Fibroblast of lung (primary cell): ENCODE measurements around the gene STARD5. TPM values are rescaled to one million over a fixed set of nuclear protein-coding genes. Genes with fewer than 3 reads are reported as not detected.

Experiments used
- DNase-seq, 2 donors: peaks; one replicate each; pipeline versions ENCODE4 v3.0.0 to v3.0.0-alpha.2; 2010; ENCODE audit warnings: low read depth in 2 of 2
- H2AFZ ChIP-seq: 2 replicates; pipeline ENCODE4 v1.5.1; 2012; ENCODE audit warnings: low read length, control low read depth, inconsistent platforms
- H3K27ac ChIP-seq: 2 replicates; pipeline ENCODE4 v1.5.1; 2011; ENCODE audit warnings: low read length, control low read depth; ENCODE audit not compliant: insufficient read depth
- H3K27me3 ChIP-seq: 2 replicates; pipeline ENCODE4 v1.5.1; 2011; ENCODE audit warnings: mild to moderate bottlenecking, low read length; ENCODE audit not compliant: control insufficient read depth, insufficient read depth
- H3K36me3 ChIP-seq: 2 replicates; pipeline ENCODE4 v1.5.1; 2011; ENCODE audit warnings: low read length; ENCODE audit not compliant: control insufficient read depth, insufficient read depth
- H3K4me1 ChIP-seq: 2 replicates; pipeline ENCODE4 v1.5.1; 2011; ENCODE audit warnings: low read length; ENCODE audit not compliant: control insufficient read depth, insufficient read depth; ENCODE audit errors: extremely low read depth
- H3K4me2 ChIP-seq: 2 replicates; pipeline ENCODE4 v1.5.1; 2011; ENCODE audit warnings: low read length, control low read depth; ENCODE audit not compliant: insufficient read depth; ENCODE audit errors: extremely low read depth
- H3K4me3 ChIP-seq, 4 experiments: fragments of 200-600 bp in 1 of 4; sonication (generic) in 1 of 4; replicated peaks in 1 of 4; 2 replicates each; pipeline ENCODE4 v1.5.1; 2011 to 2016; ENCODE audit warnings: low read length in 4 of 4, low read depth in 3 of 4, mild to moderate bottlenecking in 3 of 4, control low read depth in 2 of 4, inconsistent platforms in 1 of 4, mixed read lengths in 1 of 4; ENCODE audit not compliant: insufficient read depth in 1 of 4; ENCODE audit errors: control extremely low read depth in 1 of 4
- H3K79me2 ChIP-seq: 2 replicates; pipeline ENCODE4 v1.5.1; 2012; ENCODE audit warnings: mild to moderate bottlenecking, low read length, inconsistent platforms; ENCODE audit not compliant: control insufficient read depth, insufficient read depth
- H3K9ac ChIP-seq: 2 replicates; pipeline ENCODE4 v1.5.1; 2011; ENCODE audit warnings: mild to moderate bottlenecking, low read length, control low read depth; ENCODE audit not compliant: insufficient read depth
- H3K9me3 ChIP-seq: 2 replicates; pipeline ENCODE4 v1.5.1; 2012; ENCODE audit warnings: low read depth, low read length; ENCODE audit not compliant: control insufficient read depth, insufficient read depth
- H4K20me1 ChIP-seq: 2 replicates; pipeline ENCODE4 v1.5.1; 2011; ENCODE audit warnings: low read length; ENCODE audit not compliant: control insufficient read depth, insufficient read depth; ENCODE audit errors: extremely low read depth
- CTCF ChIP-seq, 2 donors: IDR thresholded peaks in 1 of 2; conservative IDR thresholded peaks in 1 of 2; 1 replicate in 1 of 2; 2 replicates in 1 of 2; pipeline ENCODE4 v1.5.1; 2011 to 2012; ENCODE audit warnings: low read length in 2 of 2, control low read depth in 1 of 2, inconsistent platforms in 1 of 2, low read depth in 1 of 2, mild to moderate bottlenecking in 1 of 2
- EZH2 ChIP-seq: IDR thresholded peaks from 2 replicates; pipeline ENCODE4 v1.5.1; 2012; ENCODE audit warnings: low read length, control low read depth, mild to moderate bottlenecking; ENCODE audit errors: missing control alignments
- polyA plus RNA-seq, 2 donors: library from polyadenylated mRNA; depleted of rRNA in 1 of 2; stranded (reverse) in 1 of 2; unstranded in 1 of 2; fragments of >200 nt; gene quantifications; 2 replicates each; pipeline ENCODE4 v1.2.1, GENCODE V29; 2011 to 2012; ENCODE audit warnings: missing spikeins in 1 of 2
- total RNA-seq: library from RNA; depleted of rRNA; stranded (reverse); fragments of >200 nt; gene quantifications from 2 replicates; pipeline ENCODE4 v1.2.1, GENCODE V29; 2014

Gene STARD5
- total and polyA plus RNA-seq, 2 donors (not counting 1 experiment from before 2014, with no cell fraction given), result 14.9 to 20.1 TPM

DNA sequence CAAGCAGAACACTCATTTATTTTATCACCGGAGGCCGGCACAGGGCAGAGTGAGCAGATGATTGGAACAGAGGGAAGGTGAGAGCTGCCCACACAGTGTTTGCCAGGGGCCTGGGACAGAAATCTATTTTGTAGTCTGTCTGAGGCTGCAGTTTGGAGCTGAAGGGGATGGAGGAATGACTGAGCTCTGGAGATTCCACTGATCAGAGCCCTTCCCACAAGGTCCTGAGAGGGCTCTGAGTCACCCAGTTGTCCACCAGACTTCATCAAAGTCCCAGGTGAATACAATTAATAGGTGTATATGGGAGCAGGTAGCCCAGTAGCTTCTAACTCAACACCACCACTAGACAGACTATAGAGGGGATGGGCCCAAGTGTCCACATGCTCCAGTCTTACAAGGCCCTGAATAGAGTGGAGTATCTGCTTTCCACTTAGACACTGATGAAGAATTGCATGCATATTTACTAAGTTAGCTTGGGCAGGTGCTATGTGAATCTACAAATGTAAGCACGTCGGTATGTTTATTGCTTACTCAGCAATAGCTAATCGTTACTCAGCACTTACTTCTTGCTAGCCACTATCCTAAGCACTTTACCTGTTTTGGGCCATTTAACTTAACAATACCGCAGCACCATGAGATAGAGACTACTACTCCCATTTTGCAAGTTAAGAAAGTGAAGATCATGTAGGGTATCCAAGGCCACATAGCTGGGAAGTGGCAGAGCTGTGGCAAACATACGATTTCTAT lies 2.7 kb upstream of the STARD5 start:
- peaks cover 16% of the 10 kb centered on the region for H3K4me1 ChIP-seq

DNA sequence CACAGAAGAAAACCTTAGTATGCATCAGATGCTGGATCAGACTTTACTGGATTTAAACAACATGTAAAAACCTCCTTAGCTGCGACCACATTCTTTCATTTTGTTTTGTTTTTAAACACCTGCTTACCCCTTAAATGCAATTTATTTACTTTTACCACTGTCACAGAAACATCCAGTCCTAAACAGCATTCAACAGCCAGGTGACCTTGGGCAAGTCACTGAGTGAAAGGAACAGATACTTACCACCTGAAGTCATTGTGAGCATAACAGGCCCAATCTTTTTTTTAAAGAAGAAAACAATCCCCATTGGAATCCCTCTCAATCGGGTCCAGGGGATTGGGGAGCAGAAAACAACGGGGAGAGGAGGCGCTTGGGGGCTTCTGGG lies 390 bp downstream of the STARD5 start:
- Histone ChIP-seq H3K27me3 (no peaks in the 10 kb centered on the region), H3K4me3 (peak overlapping the region; percentile 73 to 95 (median 80)), H3K9me3 (no peaks in the 10 kb centered on the region), H3K4me2 (peak overlapping the region; percentile 64), H3K27ac (peak overlapping the region; percentile 74), H3K9ac (peak overlapping the region; percentile 82), H3K4me1 (peaks cover 16% of the 10 kb centered on the region), H2AFZ (peak overlapping the region; percentile 81), H3K36me3 (peaks cover 5% of the 10 kb centered on the region), H3K79me2 (no peaks in the 10 kb centered on the region), H4K20me1 (no peaks in the 10 kb centered on the region)
- no peak for DNase-seq
- no peak for TF ChIP-seq CTCF (conservative IDR thresholded peaks at IDR 0.05 in 1 of 2, IDR thresholded peaks at IDR 0.05 in 1 of 2; ENCODE audit: low read depth in 1 of 2, low read length in 2 of 2)
- no peak for TF ChIP-seq EZH2

More for the DNA sequence above, 2.7 kb upstream of the STARD5 start:
- no peak overlapping the region for H2AFZ ChIP-seq
- H3K27me3 ChIP-seq, result no peaks in the 10 kb centered on the region
- no peaks in the 10 kb centered on the region for H3K9me3 ChIP-seq
- no peak overlapping the region for H3K9ac ChIP-seq
- no peaks in the 10 kb centered on the region for H3K36me3 ChIP-seq
- peak overlapping the region; percentile 75 for H3K4me2 ChIP-seq
- DNase-seq, result peak in 1 of 2 donors; percentile 64
- peak overlapping the region; percentile 47 for H3K27ac ChIP-seq
- H3K79me2 ChIP-seq, result no peaks in the 10 kb centered on the region
- H3K4me3 ChIP-seq, result no peak overlapping the region
- TF ChIP-seq CTCF (conservative IDR thresholded peaks at IDR 0.05 in 1 of 2, IDR thresholded peaks at IDR 0.05 in 1 of 2; ENCODE audit: low read depth in 1 of 2, low read length in 2 of 2) (no peak), EZH2 (no peak)
- H4K20me1 ChIP-seq, result no peaks in the 10 kb centered on the region

- H4K20me1 ChIP-seq, result no peaks in the 10 kb centered on the region
- H3K4me1 ChIP-seq, result peaks cover 12% of the 10 kb centered on the region
- peaks cover 9% of the 10 kb centered on the region for H3K36me3 ChIP-seq
- peak overlapping the region; percentile 18 to 95 (median 80) for H3K4me3 ChIP-seq
- H3K79me2 ChIP-seq, result no peaks in the 10 kb centered on the region
- TF ChIP-seq EZH2 (no peak), CTCF (conservative IDR thresholded peaks at IDR 0.05 in 1 of 2, IDR thresholded peaks at IDR 0.05 in 1 of 2; ENCODE audit: low read depth in 1 of 2, low read length in 2 of 2) (no peak)
- no peak overlapping the region for H2AFZ ChIP-seq
- H3K9ac ChIP-seq, result no peak overlapping the region
- no peak overlapping the region for H3K27ac ChIP-seq
- H3K27me3 ChIP-seq, result no peaks in the 10 kb centered on the region
- no peaks in the 10 kb centered on the region for H3K9me3 ChIP-seq
- DNase-seq, result no peak
- H3K4me2 ChIP-seq, result peak overlapping the region; percentile 79
Measured at GRCh38 chr15:81322676-81323253, 1.2 kb downstream of the STARD5 start.
